Inferior parietal cortex (tissue), 1 donor: ENCODE results near the gene TBC1D16.

ENCODE experiments used
- DNase-seq: peaks from one replicate; pipeline ENCODE4 v3.0.0-alpha.2; 2016; ENCODE audit errors: extremely low spot score

Gene TBC1D16, protein sequence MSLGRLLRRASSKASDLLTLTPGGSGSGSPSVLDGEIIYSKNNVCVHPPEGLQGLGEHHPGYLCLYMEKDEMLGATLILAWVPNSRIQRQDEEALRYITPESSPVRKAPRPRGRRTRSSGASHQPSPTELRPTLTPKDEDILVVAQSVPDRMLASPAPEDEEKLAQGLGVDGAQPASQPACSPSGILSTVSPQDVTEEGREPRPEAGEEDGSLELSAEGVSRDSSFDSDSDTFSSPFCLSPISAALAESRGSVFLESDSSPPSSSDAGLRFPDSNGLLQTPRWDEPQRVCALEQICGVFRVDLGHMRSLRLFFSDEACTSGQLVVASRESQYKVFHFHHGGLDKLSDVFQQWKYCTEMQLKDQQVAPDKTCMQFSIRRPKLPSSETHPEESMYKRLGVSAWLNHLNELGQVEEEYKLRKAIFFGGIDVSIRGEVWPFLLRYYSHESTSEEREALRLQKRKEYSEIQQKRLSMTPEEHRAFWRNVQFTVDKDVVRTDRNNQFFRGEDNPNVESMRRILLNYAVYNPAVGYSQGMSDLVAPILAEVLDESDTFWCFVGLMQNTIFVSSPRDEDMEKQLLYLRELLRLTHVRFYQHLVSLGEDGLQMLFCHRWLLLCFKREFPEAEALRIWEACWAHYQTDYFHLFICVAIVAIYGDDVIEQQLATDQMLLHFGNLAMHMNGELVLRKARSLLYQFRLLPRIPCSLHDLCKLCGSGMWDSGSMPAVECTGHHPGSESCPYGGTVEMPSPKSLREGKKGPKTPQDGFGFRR

DNA sequence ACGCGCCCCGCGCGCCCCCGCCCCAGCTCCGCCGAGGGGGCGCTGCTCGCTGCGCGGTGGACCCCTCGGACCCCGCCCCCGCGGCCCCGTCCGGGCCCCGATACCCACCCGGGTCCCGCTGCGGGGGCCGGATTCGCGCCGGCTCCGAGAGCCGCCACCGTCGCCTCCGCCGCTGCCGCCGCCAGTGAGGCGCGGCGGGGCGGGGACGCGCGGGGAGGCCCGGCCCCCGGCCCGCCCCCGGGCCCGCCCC, at the start of gene TBC1D16:
Gene TBC1D16 (minus strand): TSS at position 186 of the 250 bp plus-strand sequence. CDS start 22,325 bp downstream, outside the sequence.
- DNase-seq: no peak

DNA sequence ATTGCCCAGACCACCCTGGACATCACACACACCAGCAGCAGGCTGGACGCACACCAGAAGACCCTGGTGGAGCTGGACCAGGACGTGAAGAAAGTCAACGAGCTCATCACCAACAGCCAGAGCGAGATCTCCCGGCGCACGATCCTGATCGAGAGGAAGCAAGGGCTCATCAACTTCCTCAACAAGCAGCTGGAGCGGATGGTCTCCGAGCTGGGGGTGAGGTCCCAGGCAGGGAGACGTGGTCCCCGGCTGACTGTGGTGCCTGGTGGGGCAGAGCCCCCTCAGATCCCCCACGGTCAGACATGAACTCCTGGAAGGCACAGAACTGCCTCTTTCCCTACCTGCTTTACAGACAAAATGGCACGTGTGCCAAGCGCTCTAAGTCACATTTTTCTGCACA, 49.1 kb upstream of the TBC1D16 start:
- DNase-seq: no peak

DNA sequence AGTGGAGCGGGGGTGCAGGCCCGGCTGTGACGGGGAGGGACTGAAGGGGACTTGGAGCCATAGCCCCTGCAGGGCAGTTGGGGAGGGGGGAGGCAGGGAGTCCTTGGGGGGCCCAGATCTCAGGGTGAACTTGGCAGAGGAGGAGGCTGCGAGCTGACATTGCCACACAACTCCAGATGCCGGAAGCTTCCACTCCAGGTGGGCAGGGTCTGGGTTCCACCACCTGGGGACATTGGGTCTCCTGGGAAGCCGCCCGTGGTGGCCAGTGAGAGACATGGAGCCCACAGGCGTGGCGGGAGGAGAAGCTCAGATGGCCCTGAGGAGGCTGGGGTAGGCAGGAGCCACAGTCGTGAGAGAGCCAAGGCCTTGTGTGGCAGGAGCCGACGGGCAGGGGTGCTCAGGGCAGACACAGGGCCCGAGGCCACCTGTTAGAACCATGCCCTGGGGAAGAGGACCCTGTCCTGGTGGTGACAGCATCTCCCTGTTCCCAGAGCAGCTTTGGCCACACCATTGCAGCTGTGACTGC, 47.5 kb upstream of the TBC1D16 start:
- DNase-seq: no peak

DNA sequence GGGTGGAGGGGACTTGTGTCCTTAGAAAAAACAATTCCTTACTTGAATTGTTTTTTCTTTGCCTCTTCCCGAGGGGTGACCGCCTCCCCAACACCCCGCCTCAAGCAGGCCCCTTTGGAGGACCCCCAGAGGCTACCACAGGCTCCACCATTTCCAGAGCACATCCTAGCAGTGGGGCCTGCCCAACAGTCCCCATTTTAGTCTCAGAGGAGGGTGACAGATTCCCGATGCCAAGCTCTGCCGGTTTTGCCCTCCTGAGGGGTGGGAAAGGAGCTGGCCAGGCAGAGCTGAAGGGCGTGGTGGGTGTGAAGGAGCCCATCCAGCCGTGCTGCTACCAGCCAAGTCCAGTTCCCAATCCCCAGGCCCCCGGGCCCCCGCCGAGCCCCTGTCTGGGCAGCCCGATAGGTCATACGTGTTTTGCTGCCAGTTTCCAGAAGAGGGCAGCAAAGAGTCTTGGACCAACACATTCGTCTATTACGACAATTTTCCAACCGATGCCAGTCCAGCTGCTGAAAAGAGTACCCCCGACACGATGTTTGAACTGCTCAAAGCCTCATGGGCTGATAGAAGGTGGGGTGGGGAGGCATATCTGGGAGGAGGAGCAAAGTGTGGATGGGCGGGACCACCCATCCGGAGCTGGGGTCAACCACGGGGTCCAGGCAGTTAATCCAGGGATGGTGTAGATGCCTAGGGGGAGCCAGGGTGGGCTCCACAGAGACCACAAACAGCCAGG, 46.9 kb upstream of the TBC1D16 start:
- peak; percentile 73 for DNase-seq

DNA sequence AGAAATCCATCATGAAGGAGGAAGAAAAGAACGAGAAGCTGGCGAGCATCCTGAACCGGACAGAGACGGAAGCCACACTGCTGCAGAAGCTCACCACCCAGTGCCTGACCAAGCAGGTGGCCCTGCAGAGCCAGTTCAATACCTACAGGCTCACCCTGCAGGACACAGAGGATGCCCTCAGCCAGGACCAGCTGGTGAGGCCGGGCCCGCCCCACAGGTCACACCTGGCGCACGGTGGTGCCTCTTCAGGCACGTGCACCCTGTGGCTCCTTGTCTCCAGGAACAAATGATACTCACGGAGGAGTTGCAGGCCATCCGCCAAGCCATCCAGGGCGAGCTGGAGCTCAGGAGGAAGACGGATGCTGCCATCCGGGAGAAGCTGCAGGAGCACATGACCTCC, 45.9 kb upstream of the TBC1D16 start:
- DNase-seq: no peak

DNA sequence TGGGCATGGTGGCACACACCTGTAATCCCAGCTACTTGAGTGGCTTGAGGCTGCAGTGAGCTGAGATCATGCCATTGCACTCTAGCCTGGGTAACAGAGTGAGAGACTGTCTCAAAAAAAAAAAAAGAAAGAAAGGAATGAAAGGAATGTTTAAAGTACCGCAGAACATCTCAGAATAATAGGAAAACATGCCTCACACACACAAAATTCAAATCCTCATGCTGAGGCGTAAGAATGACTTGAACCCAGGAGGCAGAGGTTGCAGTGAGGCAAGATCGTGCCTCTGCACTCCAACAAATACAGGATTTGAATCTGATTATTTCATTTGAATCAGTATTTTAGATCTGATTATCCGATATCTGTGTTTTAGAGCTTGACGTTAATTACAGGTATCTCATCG, 44.4 kb upstream of the TBC1D16 start:
- DNase-seq: no peak

DNA sequence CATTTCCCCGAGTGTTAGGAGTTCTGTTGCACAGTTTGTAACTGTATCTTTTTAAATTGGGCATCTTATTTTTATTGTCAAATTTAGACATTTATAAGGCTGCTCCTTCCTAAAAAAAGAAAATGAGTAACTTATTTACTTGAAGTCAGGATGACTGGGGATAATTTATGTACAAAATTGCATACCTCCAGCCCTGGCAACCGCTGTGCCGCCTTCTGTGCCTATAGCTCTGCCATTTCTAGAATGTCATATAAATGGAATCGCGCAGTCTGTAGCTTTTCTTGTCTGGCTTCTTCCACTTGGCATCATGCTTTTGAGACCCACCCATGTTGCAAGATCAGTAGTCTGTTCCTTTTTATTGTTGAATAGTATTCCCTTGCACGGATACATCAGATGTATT, 36.7 kb upstream of the TBC1D16 start:
- no peak for DNase-seq

DNA sequence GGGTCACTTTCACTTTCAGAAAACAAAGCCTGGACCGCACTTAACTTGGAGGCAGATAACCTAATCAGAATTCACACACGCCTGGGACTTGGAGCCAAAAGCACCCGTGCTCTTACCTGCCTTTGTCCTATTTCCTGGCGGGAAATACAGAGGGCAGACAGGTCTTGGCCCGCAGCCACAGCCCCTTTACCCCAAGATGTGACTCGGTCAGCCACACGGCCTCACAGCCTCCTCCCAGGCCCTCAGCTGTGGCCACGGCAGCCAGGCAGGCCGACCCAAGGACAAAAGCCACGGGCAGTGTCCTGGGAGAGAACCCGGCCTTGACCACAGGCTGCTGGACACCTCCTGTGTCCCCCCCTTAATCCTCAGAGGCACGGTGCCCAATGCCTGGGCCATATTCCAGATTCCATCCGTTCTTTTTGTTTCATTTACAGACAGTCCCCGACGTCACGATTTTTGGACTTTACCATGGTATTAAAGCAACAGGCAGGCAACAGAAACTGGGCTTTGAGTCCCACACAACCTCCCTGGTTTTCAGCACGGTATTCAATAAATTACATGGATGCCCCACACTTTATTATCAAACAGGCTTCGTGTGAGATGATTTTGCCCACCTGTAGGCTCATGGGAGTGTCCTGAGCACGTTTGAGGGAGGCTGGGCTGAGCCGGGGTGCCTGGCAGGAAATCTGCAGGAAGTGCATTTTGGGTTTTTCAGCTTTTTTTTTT, 35.6 kb upstream of the TBC1D16 start:
- no peak for DNase-seq

DNA sequence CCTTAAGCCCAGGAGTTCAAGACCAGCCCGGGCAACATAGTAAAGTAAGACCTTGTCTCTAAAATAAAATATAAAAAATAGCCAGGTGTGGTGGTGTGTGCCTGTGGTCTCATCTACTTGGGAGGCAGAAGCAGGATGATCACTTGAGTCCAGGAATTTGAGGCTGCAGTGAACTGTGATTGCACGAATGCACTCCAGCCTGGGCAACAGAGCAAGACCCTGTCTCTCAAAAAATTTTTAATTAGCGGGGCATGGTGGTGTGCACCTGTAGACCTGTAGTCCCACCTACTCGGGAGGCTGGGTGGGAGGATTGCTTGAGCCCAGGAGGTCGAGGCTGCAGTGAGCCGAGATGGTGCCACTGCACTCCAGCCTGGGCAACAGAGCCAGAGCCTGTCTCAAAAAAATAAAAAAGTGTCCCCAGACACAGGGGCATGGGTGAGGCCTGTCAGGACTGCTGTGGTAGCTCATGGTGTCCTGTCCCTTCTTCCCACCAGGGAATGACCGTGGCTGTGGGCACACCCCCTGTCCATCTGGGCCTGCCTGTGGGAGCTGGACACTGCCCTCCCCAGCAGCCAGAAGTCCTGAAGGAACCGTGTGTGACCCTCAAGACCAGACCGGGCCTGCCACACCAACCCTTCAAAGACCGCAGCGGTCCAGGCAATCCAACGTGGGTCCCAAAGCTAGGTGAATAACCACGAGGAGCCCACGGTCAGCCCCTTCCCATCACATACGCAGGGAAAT, 34.9 kb upstream of the TBC1D16 start:
- DNase-seq: no peak

DNA sequence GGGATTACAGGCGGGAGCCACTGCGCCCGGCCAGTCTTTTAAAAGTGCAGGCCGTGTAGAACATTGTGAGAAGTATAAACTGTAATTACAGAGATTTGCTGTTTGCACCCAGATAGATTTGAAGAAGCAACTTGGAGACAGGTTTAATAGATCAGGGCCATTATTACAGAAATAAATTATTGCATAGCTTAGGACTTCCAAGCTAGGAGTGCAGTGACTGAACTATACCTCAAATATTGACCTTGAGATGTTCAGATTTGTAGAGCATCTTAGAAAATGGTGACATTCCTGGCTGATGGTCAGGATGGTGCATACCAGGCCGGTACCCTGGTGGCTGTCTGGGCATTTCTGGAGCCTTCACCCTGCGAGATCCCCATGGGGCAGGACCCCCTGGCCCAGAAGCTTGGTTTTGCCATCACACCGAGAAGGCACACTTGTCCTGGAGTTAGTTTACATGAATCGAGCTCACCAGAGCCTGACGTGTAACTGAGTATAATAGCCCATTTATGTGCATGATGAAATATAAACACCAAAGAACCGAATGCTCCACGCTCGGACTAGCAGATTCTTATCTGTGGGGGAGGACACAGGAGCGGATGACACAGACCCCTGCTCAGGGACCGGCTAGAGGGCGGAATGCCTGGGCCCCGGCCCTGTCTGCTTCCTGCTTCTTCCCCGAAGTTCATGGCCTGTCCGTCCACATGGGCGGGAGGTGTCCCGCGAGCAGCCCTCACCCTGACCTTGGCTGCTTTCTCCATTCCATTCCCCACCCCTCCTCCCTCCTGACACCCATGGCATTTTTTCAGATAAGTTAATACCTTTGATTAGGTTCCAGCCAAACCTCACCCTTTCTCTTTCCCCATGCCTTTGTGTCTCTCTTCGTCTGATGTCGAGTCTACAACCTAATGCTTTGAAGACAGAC, 32.9 kb upstream of the TBC1D16 start:
- no peak for DNase-seq

DNA sequence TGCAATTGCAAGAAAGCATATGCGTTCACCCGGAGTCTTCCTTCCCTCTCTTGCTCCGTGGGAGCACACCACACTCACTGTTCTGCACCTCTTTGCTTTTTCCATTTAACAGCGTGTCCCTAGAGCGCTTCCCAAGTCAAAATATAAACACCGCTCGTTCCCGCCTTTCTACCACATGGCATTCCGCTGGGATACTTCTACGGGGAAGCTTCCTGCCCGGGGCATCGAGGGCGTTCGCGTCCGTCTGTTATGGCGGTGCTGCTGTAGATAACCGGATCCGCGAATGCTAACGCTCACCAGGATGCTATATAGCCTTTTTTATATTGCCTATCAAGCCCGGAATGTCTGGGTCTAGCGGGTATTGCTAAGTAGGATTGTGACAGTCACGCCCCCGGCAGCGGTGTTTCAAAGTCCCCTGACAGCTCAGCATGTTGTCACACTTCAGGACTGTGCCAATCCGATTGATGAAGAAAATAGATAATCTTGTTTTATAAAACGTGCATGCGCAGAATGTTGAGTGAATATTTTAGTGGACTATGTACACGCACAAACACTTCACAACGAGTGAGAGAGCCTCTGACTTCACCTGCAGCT, 31.8 kb upstream of the TBC1D16 start:
- no peak for DNase-seq

DNA sequence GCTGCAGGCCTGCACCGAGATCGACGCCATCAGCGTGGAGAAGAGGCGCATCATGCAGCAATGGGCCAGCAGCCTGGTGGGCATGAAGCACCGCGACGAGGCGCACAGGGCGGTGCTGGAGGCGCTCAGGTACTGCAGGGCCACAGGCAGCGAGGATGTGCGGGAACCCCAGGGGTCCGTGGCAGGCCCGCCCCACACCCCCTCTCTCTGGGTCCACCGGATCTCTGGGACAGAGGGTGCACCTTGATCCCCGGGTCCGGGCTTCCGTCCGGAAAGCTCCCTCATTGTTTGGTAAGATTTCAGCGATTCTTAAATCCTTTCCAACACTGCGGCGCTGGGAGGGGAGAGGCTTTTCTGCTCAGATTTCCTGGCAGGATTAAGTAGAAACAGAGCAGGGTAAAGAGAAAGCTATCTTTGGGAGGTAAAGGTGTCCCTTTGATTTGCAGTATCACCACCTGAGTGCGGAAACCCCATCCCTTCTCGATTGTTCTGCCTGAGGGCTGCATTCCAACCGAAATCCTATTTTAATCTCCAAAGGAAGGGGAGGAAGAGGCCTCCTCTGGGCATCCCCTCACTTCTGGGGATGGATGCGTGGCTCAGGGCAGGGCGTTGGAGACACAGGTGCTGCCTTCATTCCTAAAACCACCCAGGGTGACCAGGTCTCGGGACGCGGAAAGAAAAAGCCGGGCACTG, 30.0 kb upstream of the TBC1D16 start:
- no peak for DNase-seq

DNA sequence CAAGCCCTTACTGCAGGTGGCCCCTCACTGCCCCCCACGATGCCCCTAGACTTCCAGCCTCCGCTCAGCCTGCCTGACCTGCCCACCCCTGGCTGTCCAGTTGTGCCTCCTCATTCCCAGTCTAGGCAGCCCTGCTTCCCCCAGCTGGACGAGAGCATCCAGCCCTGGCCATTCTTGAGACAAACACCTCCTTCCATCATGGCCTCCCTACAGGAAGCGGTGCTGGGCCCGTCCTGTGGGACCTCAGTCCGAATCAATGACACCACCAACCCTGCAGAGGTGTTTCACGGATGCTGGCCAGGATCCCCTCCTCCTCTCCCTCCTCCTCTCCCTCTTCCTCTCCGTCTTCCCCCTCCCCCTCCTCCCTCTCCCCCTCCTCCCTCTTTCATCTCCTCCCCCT, 29.0 kb upstream of the TBC1D16 start:
- DNase-seq: no peak

DNA sequence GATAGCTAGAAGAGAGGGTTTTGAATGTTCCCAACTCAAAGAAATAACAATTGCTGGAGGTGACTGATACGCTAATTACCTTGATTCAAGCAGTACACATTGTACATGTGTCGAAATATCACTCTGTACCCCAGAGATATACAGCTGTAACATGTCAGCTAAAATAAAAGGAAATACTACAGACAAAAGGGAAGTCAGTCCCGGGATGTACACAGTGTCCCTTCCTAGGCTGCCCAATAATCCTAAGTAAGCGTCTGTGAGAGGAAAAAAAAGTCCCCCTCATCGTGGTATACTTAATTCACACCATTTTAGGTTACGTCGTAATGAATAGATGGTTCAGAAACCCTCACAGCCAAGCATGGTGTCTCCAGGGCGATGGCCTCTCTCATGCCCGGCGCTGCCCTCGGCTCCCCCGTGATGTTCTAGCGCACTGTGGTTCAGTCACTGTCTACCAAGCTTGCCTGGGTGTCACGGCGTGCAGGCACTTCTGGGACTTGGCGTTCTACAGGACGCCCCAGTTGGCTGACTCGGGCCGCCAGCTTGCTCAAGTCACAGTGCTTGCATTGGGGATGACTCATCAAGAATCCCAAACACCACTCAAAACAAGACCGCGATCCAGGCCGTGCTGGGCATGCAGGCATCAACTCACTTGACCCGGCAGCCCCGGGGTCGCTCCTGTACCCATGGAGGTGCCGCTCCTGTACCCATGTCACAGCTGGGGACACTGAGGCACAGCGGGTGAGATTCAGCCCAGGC, 28.3 kb upstream of the TBC1D16 start:
- DNase-seq: no peak

DNA sequence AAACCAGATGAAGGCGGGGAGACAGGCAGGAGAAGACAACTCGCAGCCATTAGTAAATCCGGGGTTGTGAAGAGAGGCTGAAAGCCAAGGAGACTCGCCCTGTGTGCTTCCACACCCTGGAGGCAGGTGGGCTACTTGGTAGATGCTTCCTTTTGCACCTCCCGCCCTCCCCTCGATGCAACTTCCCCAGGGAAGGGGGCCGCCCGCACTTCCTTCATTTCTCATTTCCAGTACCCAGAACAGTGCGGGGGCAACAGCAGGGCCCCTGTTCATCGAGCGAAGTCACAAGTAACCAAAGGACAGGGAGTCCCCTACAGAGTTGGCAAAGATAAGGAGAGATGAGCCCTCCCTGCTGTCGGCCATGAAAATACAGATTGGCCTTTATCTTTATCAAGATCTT, 25.7 kb upstream of the TBC1D16 start:
- DNase-seq: no peak

DNA sequence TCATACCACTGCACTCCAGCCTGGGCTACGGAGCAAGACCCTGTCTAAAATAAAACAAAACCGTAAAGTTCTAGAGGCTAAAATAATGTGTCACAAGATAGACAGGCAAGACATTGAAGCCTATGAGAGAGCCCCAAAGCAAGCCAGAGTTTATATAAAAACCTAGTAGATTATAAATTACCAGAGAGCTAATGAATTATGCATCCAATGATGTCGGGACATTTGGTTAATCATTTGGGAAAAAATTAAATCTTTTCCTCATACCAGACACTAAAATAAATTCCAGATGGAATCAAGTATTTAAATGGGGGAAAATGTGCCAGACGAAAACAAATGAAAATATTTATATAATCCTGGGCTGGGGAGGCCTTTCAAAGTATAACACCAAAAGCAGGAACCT, 25.0 kb upstream of the TBC1D16 start:
- no peak for DNase-seq

DNA sequence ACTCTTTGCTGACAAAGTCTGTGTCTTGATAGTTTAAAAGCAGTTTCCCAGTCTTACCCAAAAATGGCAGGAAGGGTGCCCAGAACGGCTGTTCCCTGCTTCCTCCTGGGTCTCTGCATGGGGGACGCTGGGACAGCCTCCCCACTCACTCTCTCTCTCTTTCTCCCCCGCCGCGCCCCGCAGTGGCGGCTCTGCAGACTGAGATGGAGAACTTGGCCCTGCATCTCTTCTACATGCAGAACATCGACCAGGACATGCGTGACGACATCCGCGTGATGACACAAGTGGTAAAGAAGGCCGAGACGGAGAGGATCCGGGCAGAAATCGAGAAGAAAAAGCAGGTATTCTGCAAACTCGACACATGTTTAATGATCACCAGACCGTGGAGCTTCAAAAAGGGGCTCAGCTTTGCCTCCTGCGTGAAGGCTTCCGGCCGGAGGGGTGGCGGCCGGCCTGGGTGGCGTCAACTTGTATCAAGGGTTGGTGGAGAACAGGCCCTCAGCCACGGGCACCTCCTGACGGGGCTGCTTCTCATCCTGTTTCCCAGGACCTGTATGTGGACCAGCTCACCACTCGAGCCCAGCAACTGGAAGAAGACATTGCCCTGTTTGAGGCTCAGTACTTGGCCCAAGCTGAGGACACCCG, 22.8 kb upstream of the TBC1D16 start:
- DNase-seq: no peak

DNA sequence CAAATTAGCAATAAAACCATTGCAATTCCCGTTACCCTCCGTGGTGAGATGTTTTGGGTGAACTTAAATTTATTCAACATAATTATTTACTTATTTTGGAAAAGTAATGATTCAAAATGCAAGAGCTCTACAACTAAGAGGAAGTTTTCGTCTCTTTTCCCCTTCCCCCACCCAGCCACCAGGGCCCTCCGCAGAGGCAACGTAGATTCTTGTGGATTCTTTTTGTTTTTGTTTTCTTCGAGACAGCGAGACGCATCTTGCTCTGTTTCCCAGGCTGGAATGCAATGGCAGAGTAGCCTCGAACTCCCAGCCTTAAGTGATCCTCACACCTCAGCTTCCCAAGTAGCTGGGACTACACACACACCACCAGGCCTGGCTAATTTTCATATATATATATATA, 19.9 kb upstream of the TBC1D16 start:
- DNase-seq: no peak
